CD4-positive, alpha-beta T cell (primary cell): ENCODE measurements around the gene LDLRAD2. TPM values are rescaled to one million over a fixed set of nuclear protein-coding genes. Genes with fewer than 3 reads are reported as not detected.

Experiments used
- ATAC-seq: fragments of 200-7000 bp; cut with Tn5 transposase; one replicate; pipeline ENCODE4 v1.10.0; 2022; ENCODE audit warnings: mild to moderate bottlenecking; ENCODE audit not compliant: poor library complexity
- CTCF ChIA-PET: fragments of 350-600 bp; sonication (Branson Sonifier 250); formaldehyde crosslinking; loops from one replicate; lab custom pipeline; 2021; ENCODE audit warnings: antibody characterized with exemption, inconsistent platforms; lab: Charles Lee
- POLR2A ChIA-PET: fragments of 350-600 bp; sonication (Branson Sonifier 250); formaldehyde crosslinking; loops from one replicate; lab custom pipeline; 2021; ENCODE audit warnings: antibody characterized with exemption, inconsistent platforms; lab: Charles Lee
- DNase-seq, 14 experiments: peaks; one replicate each; pipeline ENCODE4 v3.0.0-alpha.2; 2013 to 2020; ENCODE audit warnings: mixed read lengths in 2 of 14
- H3K27ac ChIP-seq, 2 donors: one replicate each; pipeline versions ENCODE4 v1.5.1 to v1.7.0; 2013; ENCODE audit warnings: low read length in 2 of 2, low read depth in 1 of 2, mild to moderate bottlenecking in 1 of 2
- H3K27me3 ChIP-seq, 2 experiments: 1 replicate in 1 of 2; 2 replicates in 1 of 2; pipeline versions ENCODE4 v1.6.1 to v1.7.0; 2013; ENCODE audit warnings: low read length in 2 of 2, control low read depth in 1 of 2, mild to moderate bottlenecking in 1 of 2, moderate library complexity in 1 of 2; ENCODE audit not compliant: insufficient read depth in 2 of 2, control insufficient read depth in 1 of 2
- H3K36me3 ChIP-seq: one replicate; pipeline ENCODE4 v1.6.1; 2013; ENCODE audit warnings: low read length, control low read depth; ENCODE audit not compliant: insufficient read depth
- H3K4me1 ChIP-seq: one replicate; pipeline ENCODE4 v1.6.1; 2013; ENCODE audit warnings: low read length, control low read depth; ENCODE audit not compliant: insufficient read depth
- H3K4me3 ChIP-seq: one replicate; pipeline ENCODE4 v1.5.1; 2013; ENCODE audit warnings: mild to moderate bottlenecking, low read length, moderate library complexity
- H3K9me3 ChIP-seq, 2 experiments: 1 replicate in 1 of 2; 2 replicates in 1 of 2; pipeline versions ENCODE4 v1.6.1 to v1.7.0; 2013; ENCODE audit warnings: low read length in 2 of 2, mild to moderate bottlenecking in 2 of 2, control low read depth in 1 of 2, moderate library complexity in 1 of 2; ENCODE audit not compliant: control insufficient read depth in 1 of 2, insufficient read depth in 1 of 2
- H3K27ac Mint-ChIP-seq: one replicate; pipeline ENCODE4 v1.8.0; 2020; ENCODE audit warnings: mixed read lengths
- H3K27me3 Mint-ChIP-seq: one replicate; pipeline ENCODE4 v1.8.0; 2021; ENCODE audit warnings: mixed read lengths
- H3K36me3 Mint-ChIP-seq: one replicate; pipeline ENCODE4 v1.8.0; 2021; ENCODE audit warnings: low read depth, mixed read lengths
- H3K4me1 Mint-ChIP-seq: one replicate; pipeline ENCODE4 v1.8.0; 2021; ENCODE audit warnings: low read depth, mixed read lengths
- H3K4me3 Mint-ChIP-seq: one replicate; pipeline ENCODE4 v1.8.0; 2020; ENCODE audit warnings: mild to moderate bottlenecking, mixed read lengths
- H3K9me3 Mint-ChIP-seq: one replicate; pipeline ENCODE4 v1.8.0; 2020; ENCODE audit warnings: mixed read lengths
- intact Hi-C, 2 experiments: fragments of 100-400 bp; cut with DNase I in 1 of 2; cut with micrococcal nuclease in 1 of 2; formaldehyde crosslinking; loops; one replicate each; pipeline versions ENCODE4 v1.15.1 to v1.9.0; 2023 to 2025; cut with DNase I, micrococcal nuclease
- total RNA-seq, 174 experiments: library from RNA in 2 of 174; stranded (reverse) in 2 of 174; gene quantifications; one replicate each; pipeline ENCODE4 v1.2.3 and lab custom pipeline; 2021 to 2026
- TF ChIP-seq, protein P1 (sequence below): fragments of 200-600 bp; IDR thresholded peaks from one replicate; pipeline ENCODE4 v1.8.0; 2022; ENCODE audit warnings: antibody characterized with exemption, mild to moderate bottlenecking

The LDLRAD2 gene
- total RNA-seq, 2 experiments from 2014 or later = not detected

DNA sequence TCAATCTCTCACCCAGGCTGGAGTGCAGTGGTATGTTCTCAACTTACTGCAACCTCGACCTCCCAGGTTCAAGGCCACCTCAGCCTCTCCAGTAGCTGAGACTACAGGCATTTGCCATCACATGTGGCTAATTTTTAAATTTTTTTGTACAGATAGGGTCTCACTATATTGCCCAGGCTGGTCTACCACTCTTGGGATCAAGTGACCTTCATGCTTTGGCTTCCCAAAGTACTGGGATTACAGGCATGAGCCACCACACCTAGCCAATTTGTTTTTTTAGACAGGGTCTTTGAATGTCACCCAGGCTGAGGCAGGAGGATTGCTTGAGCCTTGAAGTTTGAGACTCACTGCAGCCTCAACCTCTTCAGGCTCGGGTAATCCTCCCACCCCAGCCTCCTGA lies 19.0 kb upstream of the LDLRAD2 start:
- no peak overlapping the region for H3K27ac Mint-ChIP-seq
- H3K36me3 Mint-ChIP-seq = no peaks in the 10 kb centered on the region
- H3K4me1 Mint-ChIP-seq = no peaks in the 10 kb centered on the region
- Histone ChIP-seq H3K9me3 (peaks cover 0 to 6% of the 10 kb centered on the region in 2 experiments), H3K4me3 (no peak overlapping the region), H3K27ac (no peak overlapping the region), H3K4me1 (no peaks in the 10 kb centered on the region), H3K27me3 (no peaks in the 10 kb centered on the region), H3K36me3 (no peaks in the 10 kb centered on the region)
- intact Hi-C loops = no loop called here
- CTCF ChIA-PET = no interaction called here
- H3K4me3 Mint-ChIP-seq = no peak overlapping the region
- no peaks in the 10 kb centered on the region for H3K9me3 Mint-ChIP-seq
- H3K27me3 Mint-ChIP-seq = no peaks in the 10 kb centered on the region
- TF ChIP-seq, protein P1, sequence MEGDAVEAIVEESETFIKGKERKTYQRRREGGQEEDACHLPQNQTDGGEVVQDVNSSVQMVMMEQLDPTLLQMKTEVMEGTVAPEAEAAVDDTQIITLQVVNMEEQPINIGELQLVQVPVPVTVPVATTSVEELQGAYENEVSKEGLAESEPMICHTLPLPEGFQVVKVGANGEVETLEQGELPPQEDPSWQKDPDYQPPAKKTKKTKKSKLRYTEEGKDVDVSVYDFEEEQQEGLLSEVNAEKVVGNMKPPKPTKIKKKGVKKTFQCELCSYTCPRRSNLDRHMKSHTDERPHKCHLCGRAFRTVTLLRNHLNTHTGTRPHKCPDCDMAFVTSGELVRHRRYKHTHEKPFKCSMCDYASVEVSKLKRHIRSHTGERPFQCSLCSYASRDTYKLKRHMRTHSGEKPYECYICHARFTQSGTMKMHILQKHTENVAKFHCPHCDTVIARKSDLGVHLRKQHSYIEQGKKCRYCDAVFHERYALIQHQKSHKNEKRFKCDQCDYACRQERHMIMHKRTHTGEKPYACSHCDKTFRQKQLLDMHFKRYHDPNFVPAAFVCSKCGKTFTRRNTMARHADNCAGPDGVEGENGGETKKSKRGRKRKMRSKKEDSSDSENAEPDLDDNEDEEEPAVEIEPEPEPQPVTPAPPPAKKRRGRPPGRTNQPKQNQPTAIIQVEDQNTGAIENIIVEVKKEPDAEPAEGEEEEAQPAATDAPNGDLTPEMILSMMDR = no peak
- POLR2A ChIA-PET = no interaction called here
- DNase-seq (no peak), ATAC-seq (no peak)

DNA sequence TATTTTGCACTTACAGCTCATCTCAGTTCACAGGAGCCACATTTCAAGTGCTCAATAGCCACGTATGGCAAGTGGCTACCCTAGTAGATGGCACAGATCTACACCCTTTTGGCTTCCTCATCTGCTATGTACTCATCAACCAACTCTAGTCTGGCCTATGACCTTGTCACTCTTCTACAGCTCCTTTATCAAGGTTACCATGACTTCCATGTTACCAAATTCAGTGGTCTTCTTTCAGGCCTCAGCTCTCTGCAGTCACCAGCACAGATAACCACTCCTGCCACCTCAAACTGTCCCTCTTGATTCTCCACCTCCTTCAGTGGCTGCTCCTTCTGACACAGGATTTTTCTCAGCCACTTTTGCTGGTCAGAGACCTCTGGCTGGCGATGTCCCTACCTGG lies 17.4 kb upstream of the LDLRAD2 start:
- Mint-ChIP-seq H3K9me3 (no peaks in the 10 kb centered on the region), H3K36me3 (no peaks in the 10 kb centered on the region), H3K27ac (no peak overlapping the region), H3K4me1 (no peaks in the 10 kb centered on the region), H3K27me3 (no peaks in the 10 kb centered on the region), H3K4me3 (no peak overlapping the region)
- TF ChIP-seq, protein P1 = no peak
- Histone ChIP-seq H3K36me3 (no peaks in the 10 kb centered on the region), H3K9me3 (peaks cover 0 to 6% of the 10 kb centered on the region in 2 experiments), H3K27me3 (no peaks in the 10 kb centered on the region), H3K4me1 (no peaks in the 10 kb centered on the region), H3K27ac (no peak overlapping the region), H3K4me3 (no peak overlapping the region)
- ChIA-PET POLR2A (no interaction called here), CTCF (no interaction called here)
- ATAC-seq = no peak
- no peak for DNase-seq
- intact Hi-C loops = no loop called here

DNA sequence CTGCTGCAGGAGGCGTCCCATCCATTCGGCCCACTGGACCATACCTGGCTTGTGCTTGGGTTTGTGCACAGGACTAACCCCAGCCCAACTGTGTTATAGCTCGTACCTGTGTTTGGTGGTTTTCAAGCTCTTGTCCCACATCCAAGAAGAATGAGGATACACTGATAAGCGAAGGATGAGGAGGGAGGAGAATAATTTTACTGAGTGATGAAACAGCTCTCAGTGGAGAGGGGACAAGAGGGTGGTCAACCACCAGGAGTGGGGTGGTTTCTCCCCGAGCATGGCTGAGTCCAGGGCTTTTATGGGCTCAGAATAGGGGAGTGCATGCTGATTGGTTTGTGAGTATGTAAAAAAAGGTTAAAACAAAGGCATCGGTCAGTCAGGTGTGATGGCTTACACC lies 17.0 kb upstream of the LDLRAD2 start:
- Mint-ChIP-seq H3K4me1 (no peaks in the 10 kb centered on the region), H3K9me3 (no peaks in the 10 kb centered on the region), H3K4me3 (no peak overlapping the region), H3K36me3 (no peaks in the 10 kb centered on the region), H3K27me3 (no peaks in the 10 kb centered on the region), H3K27ac (no peak overlapping the region)
- no peak overlapping the region for H3K27ac ChIP-seq
- H3K4me3 ChIP-seq = no peak overlapping the region
- TF ChIP-seq, protein P1 = no peak
- no peak for DNase-seq
- POLR2A ChIA-PET = no interaction called here
- H3K36me3 ChIP-seq = no peaks in the 10 kb centered on the region
- intact Hi-C loops = no loop called here
- ATAC-seq = no peak
- peaks cover 0 to 6% of the 10 kb centered on the region in 2 experiments for H3K9me3 ChIP-seq
- H3K4me1 ChIP-seq = no peaks in the 10 kb centered on the region
- H3K27me3 ChIP-seq = no peaks in the 10 kb centered on the region
- CTCF ChIA-PET = no interaction called here
